HepG2 (cell line): Measurements from ENCODE around the gene ACTA2. TPM values are rescaled to one million over a fixed set of nuclear protein-coding genes. Genes with fewer than 3 reads are reported as not detected.

Source experiments
- ATAC-seq: fragments of 200-7000 bp; cut with Tn5 transposase; 3 replicates; pipeline ENCODE4 v1.9.1; 2020; ENCODE audit warnings: mild to moderate bottlenecking, moderate library complexity
- BruUV-seq: library from RNA; stranded (reverse); fragments of 400-500 nt; replicated peaks from 2 replicates; lab custom pipeline; 2021; lab: Mats Ljungman, UMichigan
- CTCF ChIA-PET: fragments of 300-600 bp; formaldehyde crosslinking; extraction: SDS; loops from one replicate; lab custom pipeline; 2021; ENCODE audit warnings: low total read pairs, inconsistent platforms, low intra/inter-chr PET ratio; lab: Yijun Ruan, JAX
- POLR2A ChIA-PET: fragments of 350-600 bp; sonication (Branson Sonifier 250); formaldehyde crosslinking; loops from one replicate; lab custom pipeline; 2020; ENCODE audit warnings: antibody characterized with exemption, inconsistent platforms; lab: Yijun Ruan, JAX
- DNase-seq: peaks from one replicate; pipeline ENCODE4 v3.0.0-alpha.2; 2015; ENCODE audit warnings: low spot score
- FAIRE-seq: peaks from 3 replicates; lab custom pipeline; 2011; peaks lifted over from hg19 to GRCh38; lab: Jason Lieb, UNC
- H2AFZ ChIP-seq: one replicate; pipeline ENCODE4 v1.6.1; 2011; ENCODE audit warnings: low read length, inconsistent platforms
- H3K27ac ChIP-seq: fragments of 300-600 bp; 3 replicates; pipeline ENCODE4 v1.8.0; 2011; ENCODE audit warnings: mixed run types, mild to moderate bottlenecking, mixed read lengths, low read length, inconsistent platforms; ENCODE audit not compliant: insufficient read depth; ENCODE audit errors: extremely low read length
- H3K27me3 ChIP-seq, 2 experiments: fragments of 200-600 bp in 1 of 2; 2 replicates in 1 of 2; 3 replicates in 1 of 2; pipeline versions ENCODE4 v1.6.0 to v1.8.0; 2011; ENCODE audit warnings: low read length in 2 of 2, mild to moderate bottlenecking in 2 of 2, moderate library complexity in 2 of 2, inconsistent platforms in 1 of 2; ENCODE audit not compliant: insufficient read depth in 2 of 2, control insufficient read depth in 1 of 2
- H3K36me3 ChIP-seq, 2 experiments: fragments of 200-600 bp in 1 of 2; replicated peaks in 1 of 2; 2 replicates in 1 of 2; 3 replicates in 1 of 2; pipeline versions ENCODE4 v1.5.1 to v1.8.0; 2011; ENCODE audit warnings: low read length in 2 of 2, inconsistent platforms in 1 of 2; ENCODE audit not compliant: insufficient read depth in 2 of 2, control insufficient read depth in 1 of 2
- H3K4me1 ChIP-seq: 2 replicates; pipeline ENCODE4 v1.5.1; 2012; ENCODE audit warnings: low read length, inconsistent platforms; ENCODE audit not compliant: insufficient read depth
- H3K4me2 ChIP-seq: 2 replicates; pipeline ENCODE4 v1.6.0; 2011; ENCODE audit warnings: low read depth, low read length, inconsistent platforms
- H3K4me3 ChIP-seq, 3 experiments: fragments of 200-600 bp in 1 of 3; sonication (generic), shearing (Covaris generic) in 1 of 3; replicated peaks in 1 of 3; 2 replicates each; pipeline ENCODE4 v1.5.1; 2011 to 2016; ENCODE audit warnings: low read length in 3 of 3, inconsistent platforms in 2 of 3, low read depth in 2 of 3, mild to moderate bottlenecking in 2 of 3, control low read depth in 1 of 3, mixed read lengths in 1 of 3; ENCODE audit not compliant: insufficient read depth in 1 of 3
- H3K79me2 ChIP-seq: one replicate; pipeline ENCODE4 v1.6.1; 2011; ENCODE audit warnings: low read length, inconsistent platforms; ENCODE audit not compliant: insufficient read depth
- H3K9ac ChIP-seq: 2 replicates; pipeline ENCODE4 v1.6.0; 2011; ENCODE audit warnings: mild to moderate bottlenecking, low read depth, low read length, inconsistent platforms; ENCODE audit not compliant: insufficient read depth
- H3K9me3 ChIP-seq: 2 replicates; pipeline ENCODE4 v1.5.1; 2012; ENCODE audit warnings: mild to moderate bottlenecking, low read length
- H4K20me1 ChIP-seq: 2 replicates; pipeline ENCODE4 v1.6.0; 2011; ENCODE audit warnings: inconsistent platforms, mild to moderate bottlenecking, low read length, moderate library complexity; ENCODE audit not compliant: insufficient read depth
- ATF6 ChIP-seq: sonication (generic); formaldehyde crosslinking; conservative IDR thresholded peaks from 2 replicates; pipeline ENCODE4 v1.4.0; 2020; ENCODE audit warnings: missing genetic modification reagents
- E2F1 ChIP-seq: sonication (generic); formaldehyde crosslinking; IDR thresholded peaks from 2 replicates; pipeline ENCODE4 v1.5.0; 2020; ENCODE audit warnings: missing genetic modification reagents
- HOXA7 ChIP-seq: sonication (generic); formaldehyde crosslinking; IDR thresholded peaks from 2 replicates; pipeline ENCODE4 v1.8.1; 2022; ENCODE audit warnings: mild to moderate bottlenecking, missing genetic modification reagents, moderate library complexity
- JARID2 ChIP-seq: sonication (generic); formaldehyde crosslinking; IDR thresholded peaks from 2 replicates; pipeline ENCODE4 v1.8.1; 2023; ENCODE audit warnings: missing genetic modification reagents, inconsistent platforms; ENCODE audit not compliant: insufficient replicate concordance
- KDM3A ChIP-seq: IDR thresholded peaks from 2 replicates; pipeline ENCODE4 v1.6.1; 2018; ENCODE audit warnings: low read depth, missing compliant biosample characterization
- PHF8 ChIP-seq: sonication (generic); formaldehyde crosslinking; IDR thresholded peaks from 2 replicates; pipeline ENCODE4 v1.5.0; 2020; ENCODE audit warnings: missing genetic modification reagents
- REL ChIP-seq: sonication (generic); formaldehyde crosslinking; conservative IDR thresholded peaks from 2 replicates; pipeline ENCODE4 v1.8.0; 2022; ENCODE audit warnings: mild to moderate bottlenecking, missing genetic modification reagents, moderate library complexity
- TBX3 ChIP-seq: fragments of 450-650 bp; IDR thresholded peaks from 2 replicates; pipeline ENCODE4 v1.6.1; 2017; ENCODE audit warnings: antibody characterized with exemption, mild to moderate bottlenecking, inconsistent platforms, borderline replicate concordance
- TCF7L2 ChIP-seq: IDR thresholded peaks from 2 replicates; pipeline ENCODE4 v1.6.1; 2011; ENCODE audit warnings: mild to moderate bottlenecking, low read depth, low read length, moderate library complexity
- ZNF180 ChIP-seq: sonication (generic); formaldehyde crosslinking; IDR thresholded peaks from 2 replicates; pipeline ENCODE4 v1.4.0; 2020; ENCODE audit warnings: low read depth, missing genetic modification reagents, borderline replicate concordance
- WGBS: methylation state at CpG from one replicate; pipeline ENCODE4 v1.1.6; 2017; ENCODE audit warnings: low lambda C conversion rate; 5-methylcytosine and 5-hydroxymethylcytosine counted together
- in situ Hi-C: cut with HindIII; loops from 2 replicates; pipeline ENCODE4 v1.10.0; 2017; ENCODE audit warnings: low pct_unique_long_range_greater_than_20kb; ENCODE audit not compliant: extremely low pct_ligation_motif_present
- intact Hi-C: fragments of 100-400 bp; cut with micrococcal nuclease; formaldehyde crosslinking; loops from one replicate; pipeline ENCODE4 v1.10.0; 2022; ENCODE audit not compliant: unreplicated experiment
- polyA plus RNA-seq, 8 experiments: library from polyadenylated mRNA; depleted of rRNA in 3 of 8; stranded (reverse) in 7 of 8; unstranded in 1 of 8; fragments of >200 nt; fragmentation: Illumina TruSeq in 4 of 8; extraction: Trizol in 4 of 8; gene quantifications; 2 replicates each; pipeline versions ENCODE4 v1.2.1 to v1.2.3, GENCODE V29; 2011 to 2016; ENCODE audit warnings: low read depth in 4 of 8, missing spikeins in 1 of 8, mixed read lengths in 1 of 8; ENCODE audit not compliant: insufficient read depth in 1 of 8
- total RNA-seq, 5 experiments: library from RNA; depleted of rRNA; stranded (reverse); fragments of >200 nt; fragmentation: Illumina TruSeq; extraction: Trizol; gene quantifications; 2 replicates each; pipeline ENCODE4 v1.2.3, GENCODE V29; 2016; ENCODE audit warnings: low read depth in 1 of 5

The ACTA2 gene
- total and polyA plus RNA-seq, 2 of the 13 experiments (the other 11 are each of a cell fraction or from before 2014, with no cell fraction given): 21.8 to 59.9 TPM

GRCh38 chr10:88971221-88972061 lies 18.9 kb upstream of the ACTA2 start:
- FAIRE-seq: no peak

More at GRCh38 chr10:88971221-88972061, 18.9 kb upstream of the ACTA2 start:
- Histone ChIP-seq H2AFZ (no peak overlapping the region), H3K9ac (no peak overlapping the region), H3K79me2 (no peaks in the 10 kb centered on the region), H4K20me1 (no peaks in the 10 kb centered on the region), H3K36me3 (no peaks in the 10 kb centered on the region), H3K27ac (no peak overlapping the region), H3K27me3 (no peaks in the 10 kb centered on the region), H3K9me3 (no peaks in the 10 kb centered on the region), H3K4me2 (no peak overlapping the region)
- CTCF ChIA-PET: no interaction called here
- in situ Hi-C loops: no loop called here
- DNase-seq: no peak
- no peak for TF ChIP-seq PHF8
- no peak for TF ChIP-seq HOXA7 (CRISPR knock-in tag)
- no peak for TF ChIP-seq JARID2 (CRISPR knock-in tag)
- no peak for TF ChIP-seq TBX3
- TF ChIP-seq TCF7L2: no peak
- TF ChIP-seq ATF6 (CRISPR knock-in tag): no peak
- TF ChIP-seq KDM3A (CRISPR knock-in tag): no peak
- no peak for TF ChIP-seq E2F1 (CRISPR knock-in tag)
- TF ChIP-seq REL (CRISPR knock-in tag): no peak
- TF ChIP-seq ZNF180: no peak
- TF ChIP-seq, all 625 proteins: peak for 0
- BruUV-seq: no TSS peak
- Histone ChIP-seq H3K4me1 (peaks cover 17% of the 10 kb centered on the region), H3K4me3 (no peak overlapping the region)
- 98% methylated on average over 5 of the region's 5 CpGs for WGBS
- POLR2A ChIA-PET: no interaction called here
- no peak for ATAC-seq
- intact Hi-C loops: no loop called here
